Fibroblast of villous mesenchyme (primary cell): ENCODE measurements around the gene ASPDH. TPM values are rescaled to one million over a fixed set of nuclear protein-coding genes. Genes with fewer than 3 reads are reported as not detected.

Experiments
- DNase-seq: peaks from one replicate; pipeline ENCODE4 v3.0.0-alpha.2; 2010; ENCODE audit warnings: low read depth
- H3K4me3 ChIP-seq: 2 replicates; pipeline ENCODE4 v1.5.1; 2011; ENCODE audit warnings: low read depth, mild to moderate bottlenecking, low read length
- total RNA-seq: library from RNA; depleted of rRNA; stranded (reverse); fragments of >200 nt; gene quantifications from 2 replicates; pipeline ENCODE4 v1.2.3, GENCODE V29; 2012
- TF ChIP-seq, protein P1 (sequence below): IDR thresholded peaks from 2 replicates; pipeline ENCODE4 v1.5.1; 2012; ENCODE audit warnings: low read depth, mild to moderate bottlenecking, low read length; ENCODE audit not compliant: insufficient read depth

ASPDH gene
- total RNA-seq, 1 donor: not detected

DNA sequence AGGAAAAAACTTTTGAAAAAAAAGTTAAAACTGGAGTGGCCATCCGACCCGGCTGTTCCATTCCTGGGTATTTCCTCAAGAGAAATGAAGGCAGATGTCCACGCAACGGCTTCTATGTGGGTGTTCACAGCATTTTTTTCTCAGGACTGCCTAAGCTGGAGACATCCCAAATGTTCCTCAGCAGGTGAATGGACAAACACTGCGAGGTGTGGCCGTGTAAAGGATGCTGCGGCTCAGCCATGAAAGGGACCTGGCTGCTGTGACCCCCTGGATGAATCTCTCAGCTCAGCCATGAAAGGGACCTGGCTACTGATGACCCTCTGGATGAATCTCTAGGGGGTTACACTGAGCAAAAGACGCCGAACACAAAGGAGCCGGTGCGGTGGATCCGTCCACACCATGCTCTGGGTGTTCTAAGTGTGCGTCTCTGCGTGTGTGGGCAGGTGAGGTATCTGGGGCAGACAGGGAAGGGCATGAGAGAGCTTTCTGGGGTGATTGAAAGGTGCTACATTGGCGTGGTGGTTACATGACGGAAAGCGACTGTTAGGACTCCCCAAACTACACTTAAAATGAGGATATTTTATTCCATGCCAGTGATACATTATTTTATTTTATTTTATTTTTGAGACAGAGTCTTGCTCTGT lies 7.2 kb upstream of the ASPDH start:
- no peak for DNase-seq
- TF ChIP-seq, protein P1, sequence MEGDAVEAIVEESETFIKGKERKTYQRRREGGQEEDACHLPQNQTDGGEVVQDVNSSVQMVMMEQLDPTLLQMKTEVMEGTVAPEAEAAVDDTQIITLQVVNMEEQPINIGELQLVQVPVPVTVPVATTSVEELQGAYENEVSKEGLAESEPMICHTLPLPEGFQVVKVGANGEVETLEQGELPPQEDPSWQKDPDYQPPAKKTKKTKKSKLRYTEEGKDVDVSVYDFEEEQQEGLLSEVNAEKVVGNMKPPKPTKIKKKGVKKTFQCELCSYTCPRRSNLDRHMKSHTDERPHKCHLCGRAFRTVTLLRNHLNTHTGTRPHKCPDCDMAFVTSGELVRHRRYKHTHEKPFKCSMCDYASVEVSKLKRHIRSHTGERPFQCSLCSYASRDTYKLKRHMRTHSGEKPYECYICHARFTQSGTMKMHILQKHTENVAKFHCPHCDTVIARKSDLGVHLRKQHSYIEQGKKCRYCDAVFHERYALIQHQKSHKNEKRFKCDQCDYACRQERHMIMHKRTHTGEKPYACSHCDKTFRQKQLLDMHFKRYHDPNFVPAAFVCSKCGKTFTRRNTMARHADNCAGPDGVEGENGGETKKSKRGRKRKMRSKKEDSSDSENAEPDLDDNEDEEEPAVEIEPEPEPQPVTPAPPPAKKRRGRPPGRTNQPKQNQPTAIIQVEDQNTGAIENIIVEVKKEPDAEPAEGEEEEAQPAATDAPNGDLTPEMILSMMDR: no peak
- H3K4me3 ChIP-seq: no peak overlapping the region

DNA sequence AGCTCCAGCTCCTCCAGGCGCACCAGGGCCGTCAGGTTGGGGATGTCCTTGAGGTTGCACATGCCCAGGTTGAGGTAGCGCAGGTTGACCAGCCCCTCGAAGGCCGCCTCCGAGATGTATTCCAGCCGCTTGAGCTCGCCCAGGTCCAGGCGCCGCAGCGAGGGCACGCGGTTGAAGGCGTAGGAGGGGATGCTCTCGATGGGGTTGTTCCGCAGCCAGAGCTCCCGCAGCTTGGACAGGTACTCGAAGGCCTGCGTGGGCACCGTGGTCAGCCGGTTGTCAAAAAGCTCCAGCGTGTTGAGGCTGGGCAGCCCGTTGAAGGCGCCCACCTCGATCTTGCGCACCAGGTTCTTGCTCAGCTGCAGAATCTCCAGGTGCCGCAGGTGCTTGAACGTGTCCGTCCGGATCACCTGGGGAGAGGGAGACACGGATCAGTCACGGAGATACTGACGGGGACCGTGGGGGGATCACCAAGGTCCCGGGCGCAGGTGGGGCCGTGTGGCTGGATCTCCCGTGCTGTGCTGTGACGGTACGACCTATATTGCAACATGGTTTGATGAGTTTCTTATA lies 5.4 kb upstream of the ASPDH start:
- DNase-seq: no peak
- TF ChIP-seq, protein P1: no peak
- H3K4me3 ChIP-seq: no peak overlapping the region

DNA sequence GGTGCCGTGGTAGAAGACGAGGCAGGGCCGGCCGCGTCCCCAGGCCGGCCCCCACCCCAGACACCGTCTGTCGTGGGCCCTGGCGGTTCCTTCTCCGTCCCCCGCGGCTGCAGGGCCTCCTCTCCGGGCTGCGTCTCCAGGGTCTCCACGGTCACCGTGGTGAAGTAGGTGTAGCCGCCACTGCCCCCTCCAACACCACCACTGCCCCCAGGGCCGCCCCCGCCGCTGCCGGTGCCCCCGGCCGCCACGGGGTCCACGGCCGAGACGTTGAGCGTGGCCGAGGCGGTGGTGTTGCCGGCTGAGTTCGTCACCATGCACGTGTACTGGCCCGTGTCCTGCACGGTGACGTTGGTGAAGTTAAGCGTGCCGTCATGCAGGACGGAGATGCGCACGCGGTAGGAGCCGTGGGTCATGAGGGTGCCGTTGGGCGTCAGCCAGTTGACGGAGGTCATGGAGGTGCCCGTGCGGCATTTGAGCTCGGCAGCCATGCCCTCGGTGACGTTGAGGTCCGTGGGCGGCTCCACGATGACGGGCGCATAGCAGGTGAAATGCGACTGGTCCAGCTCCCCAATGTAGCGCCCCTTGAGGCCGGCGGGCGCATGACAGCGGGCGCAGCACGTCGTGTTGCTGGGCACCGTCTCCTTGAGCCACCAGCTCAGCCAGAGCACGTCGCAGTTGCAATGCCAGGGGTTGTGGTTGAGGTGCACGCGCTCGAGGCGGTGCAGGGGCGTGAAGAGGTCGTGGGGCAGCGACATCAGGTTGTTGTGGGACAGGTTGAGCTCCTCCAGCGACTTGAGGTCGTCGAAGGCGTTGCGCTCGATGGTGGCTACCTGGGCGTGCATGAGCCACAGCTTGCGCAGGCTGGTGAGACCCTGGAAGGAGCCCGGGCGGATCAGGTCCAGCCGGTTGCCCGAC lies 4.6 kb upstream of the ASPDH start:
- no peak for DNase-seq
- no peak overlapping the region for H3K4me3 ChIP-seq
- TF ChIP-seq, protein P1: no peak

DNA sequence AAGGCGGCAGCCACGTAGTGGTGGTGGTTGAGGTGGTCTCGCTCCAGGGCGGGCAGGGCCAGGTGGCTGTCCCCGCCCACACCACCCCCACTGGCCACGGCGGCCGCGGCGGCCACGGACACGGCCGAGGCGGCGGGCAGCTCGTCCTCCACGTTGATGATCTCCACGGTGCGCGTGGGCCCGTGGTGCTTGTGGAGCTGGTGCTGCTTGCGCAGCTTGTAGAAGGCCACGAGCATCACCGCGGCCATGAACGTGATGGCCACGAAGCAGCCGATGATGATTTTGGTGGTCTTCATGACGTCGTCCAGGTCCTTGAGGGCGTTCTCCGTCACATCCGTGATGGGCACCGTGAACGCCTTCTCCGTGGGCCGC lies 4.0 kb upstream of the ASPDH start:
- H3K4me3 ChIP-seq: no peak overlapping the region
- DNase-seq: no peak
- TF ChIP-seq, protein P1: no peak

DNA sequence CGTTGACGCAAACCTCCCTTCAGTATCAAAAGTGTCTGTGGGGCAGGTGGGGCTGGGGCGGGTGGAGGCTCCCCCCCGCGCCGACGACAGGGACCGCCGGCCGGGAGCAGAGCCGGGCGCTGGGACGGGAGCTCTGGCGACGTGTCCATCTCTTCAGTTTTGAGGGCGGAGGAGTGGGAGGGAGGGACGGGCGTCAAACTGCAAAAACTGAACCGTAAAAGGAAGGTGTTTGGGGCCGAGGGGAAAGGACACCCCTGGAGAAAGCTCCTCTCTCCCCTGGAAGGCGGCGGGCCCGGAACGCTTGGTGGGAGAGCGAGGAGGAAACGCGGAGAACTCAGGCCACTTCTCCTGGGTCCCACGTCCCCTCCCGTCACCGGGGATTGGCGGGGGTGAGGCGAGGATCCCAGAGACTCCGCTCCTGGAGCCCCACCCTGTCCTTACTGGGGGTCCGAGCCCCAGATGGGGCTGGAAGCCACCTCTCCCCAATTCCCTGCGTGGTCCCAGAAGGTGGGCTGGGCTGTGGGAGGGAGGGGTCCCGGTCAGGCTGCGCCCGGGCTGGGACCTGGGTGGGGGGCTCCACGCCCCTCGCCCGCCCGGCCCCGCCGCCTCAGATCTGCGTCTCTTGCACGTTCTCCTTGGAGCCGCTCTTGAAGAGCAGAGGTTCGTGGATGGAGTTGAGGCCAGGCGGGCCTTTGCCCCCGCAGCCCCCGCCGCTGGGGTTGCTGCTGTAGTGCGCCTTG lies 3.4 kb upstream of the ASPDH start:
- H3K4me3 ChIP-seq: no peak overlapping the region
- no peak for DNase-seq
- TF ChIP-seq, protein P1: no peak

DNA sequence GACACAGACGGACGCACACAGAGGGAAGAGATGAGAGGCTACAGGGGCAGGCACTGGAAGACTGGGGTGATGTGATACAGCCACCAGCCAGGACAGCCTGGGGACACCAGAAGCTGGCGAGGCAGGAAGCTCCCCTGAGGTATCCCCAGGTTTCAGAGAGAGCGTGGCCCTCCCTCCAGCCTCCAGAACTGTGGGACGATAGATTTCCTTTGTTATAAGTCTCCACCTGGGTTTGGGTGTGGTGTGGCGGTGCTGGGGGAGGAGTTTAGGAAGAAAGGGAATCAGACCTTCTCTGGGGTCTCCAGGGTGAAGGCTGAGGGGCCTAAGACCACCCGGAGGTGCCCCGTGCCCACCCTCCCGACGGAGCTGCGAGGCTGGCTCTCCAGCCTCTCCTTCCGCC lies 2.7 kb upstream of the ASPDH start:
- no peak for DNase-seq
- TF ChIP-seq, protein P1: no peak
- no peak overlapping the region for H3K4me3 ChIP-seq
